ENCODE results near the gene CROCC2.

Gene CROCC2

DNA sequence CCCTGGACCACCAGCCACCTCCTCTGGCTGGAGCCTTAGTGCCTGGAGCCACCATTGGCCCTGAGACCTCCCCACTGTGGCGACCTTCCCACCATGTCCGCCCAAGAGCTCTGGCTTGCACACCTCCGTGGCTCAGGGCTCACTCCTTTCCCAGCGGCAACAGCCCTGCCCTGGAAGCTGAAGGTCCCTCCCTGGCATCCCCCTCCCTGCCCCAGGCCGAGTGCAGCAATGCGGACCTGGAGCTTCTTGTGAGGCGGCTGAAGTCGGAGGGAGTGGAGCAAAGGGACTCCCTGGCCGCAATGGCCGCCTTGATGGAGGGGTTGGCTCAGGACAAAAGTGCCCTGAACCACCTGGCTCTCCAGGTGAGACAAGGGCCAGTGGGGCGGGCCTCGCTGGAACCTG is 28.6 kb downstream of the CROCC2 start:
- no peak for DNase-seq (ENCODE audit: low read depth)
- no peak overlapping the region for H3K4me3 ChIP-seq (ENCODE audit: low read depth, low read length)
- in situ Hi-C loops (cut with HindIII; ENCODE audit: low sequenced_read_pairs): loop anchor here (25.0 kb wide), 1 partner anchor 153 kb away; no protein-coding TSS in a partner anchor
- TF ChIP-seq, protein P1, sequence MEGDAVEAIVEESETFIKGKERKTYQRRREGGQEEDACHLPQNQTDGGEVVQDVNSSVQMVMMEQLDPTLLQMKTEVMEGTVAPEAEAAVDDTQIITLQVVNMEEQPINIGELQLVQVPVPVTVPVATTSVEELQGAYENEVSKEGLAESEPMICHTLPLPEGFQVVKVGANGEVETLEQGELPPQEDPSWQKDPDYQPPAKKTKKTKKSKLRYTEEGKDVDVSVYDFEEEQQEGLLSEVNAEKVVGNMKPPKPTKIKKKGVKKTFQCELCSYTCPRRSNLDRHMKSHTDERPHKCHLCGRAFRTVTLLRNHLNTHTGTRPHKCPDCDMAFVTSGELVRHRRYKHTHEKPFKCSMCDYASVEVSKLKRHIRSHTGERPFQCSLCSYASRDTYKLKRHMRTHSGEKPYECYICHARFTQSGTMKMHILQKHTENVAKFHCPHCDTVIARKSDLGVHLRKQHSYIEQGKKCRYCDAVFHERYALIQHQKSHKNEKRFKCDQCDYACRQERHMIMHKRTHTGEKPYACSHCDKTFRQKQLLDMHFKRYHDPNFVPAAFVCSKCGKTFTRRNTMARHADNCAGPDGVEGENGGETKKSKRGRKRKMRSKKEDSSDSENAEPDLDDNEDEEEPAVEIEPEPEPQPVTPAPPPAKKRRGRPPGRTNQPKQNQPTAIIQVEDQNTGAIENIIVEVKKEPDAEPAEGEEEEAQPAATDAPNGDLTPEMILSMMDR (IDR thresholded peaks at IDR 0.05; ENCODE audit: low read depth, low read length, missing control alignments): no peak

DNA sequence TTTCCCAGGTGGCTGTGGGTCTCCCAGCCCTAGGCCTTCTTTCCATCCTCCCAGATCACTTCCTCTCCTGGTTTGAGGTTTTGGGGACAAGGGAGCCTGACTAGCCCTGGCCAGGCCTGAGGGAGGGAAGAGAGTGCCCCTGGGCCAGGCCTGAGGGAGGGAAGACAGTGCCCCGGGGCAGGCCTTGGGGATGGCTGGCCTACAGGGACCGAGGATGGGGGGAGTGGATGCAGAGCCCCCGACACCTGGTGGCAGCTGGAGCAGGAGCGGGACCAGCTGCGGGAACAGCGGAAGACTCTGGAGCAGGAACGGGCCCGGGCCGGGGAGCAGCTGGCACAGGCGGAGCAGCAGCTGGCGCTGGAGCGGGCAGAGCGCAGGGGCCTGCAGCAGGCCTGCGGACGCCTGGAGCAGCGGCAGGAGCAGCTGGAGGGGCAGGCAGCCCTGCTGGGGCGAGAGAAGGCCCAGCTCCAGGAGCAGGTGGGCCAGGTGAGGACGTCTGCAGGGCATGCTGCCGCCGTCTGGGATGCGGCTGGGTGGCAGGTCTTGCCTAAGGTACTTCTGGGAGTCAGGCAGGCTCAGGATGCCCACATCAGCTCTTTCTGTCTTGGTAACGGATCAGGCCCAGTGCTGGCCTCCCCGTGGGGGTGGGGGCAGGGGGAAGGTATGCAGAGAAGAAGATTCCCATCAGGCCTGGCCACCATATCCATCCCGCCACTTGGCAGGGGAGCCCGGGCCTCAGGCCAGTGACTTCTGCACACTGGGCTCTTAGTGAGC is 29.2 kb downstream of the CROCC2 start:
- no peak overlapping the region for H3K4me3 ChIP-seq (ENCODE audit: low read depth, low read length)
- DNase-seq (ENCODE audit: low read depth): no peak
- TF ChIP-seq, protein P1 (IDR thresholded peaks at IDR 0.05; ENCODE audit: low read depth, low read length, missing control alignments): no peak
- in situ Hi-C loops (cut with HindIII; ENCODE audit: low sequenced_read_pairs): loop anchor here (25.0 kb wide), 1 partner anchor 152 kb away; no protein-coding TSS in a partner anchor

DNA sequence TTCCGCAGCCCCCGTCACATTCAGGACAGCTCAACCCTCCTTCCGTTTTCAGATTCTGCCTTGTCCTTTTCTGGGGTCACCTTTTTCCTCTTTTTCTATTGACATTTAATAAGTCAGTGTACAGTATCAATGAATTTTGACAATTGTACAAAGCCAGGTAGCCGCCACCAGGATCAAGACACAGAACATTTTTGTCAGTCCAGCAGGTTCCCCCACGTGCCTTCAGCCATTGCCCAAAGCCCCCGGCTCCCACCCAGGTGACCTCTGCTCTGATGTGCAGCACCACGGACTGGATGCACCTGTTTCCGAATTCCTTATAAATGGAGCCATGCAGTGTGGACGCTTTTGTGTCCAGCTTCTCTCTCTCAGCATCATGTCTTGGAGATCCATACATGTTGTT is 30.0 kb downstream of the CROCC2 start:
- TF ChIP-seq, protein P1 (IDR thresholded peaks at IDR 0.05; ENCODE audit: low read depth, low read length, missing control alignments): no peak
- DNase-seq (ENCODE audit: low read depth): no peak
- in situ Hi-C loops (cut with HindIII; ENCODE audit: low sequenced_read_pairs): loop anchor here (25.0 kb wide), 1 partner anchor 151 kb away; no protein-coding TSS in a partner anchor
- no peak overlapping the region for H3K4me3 ChIP-seq (ENCODE audit: low read depth, low read length)

DNA sequence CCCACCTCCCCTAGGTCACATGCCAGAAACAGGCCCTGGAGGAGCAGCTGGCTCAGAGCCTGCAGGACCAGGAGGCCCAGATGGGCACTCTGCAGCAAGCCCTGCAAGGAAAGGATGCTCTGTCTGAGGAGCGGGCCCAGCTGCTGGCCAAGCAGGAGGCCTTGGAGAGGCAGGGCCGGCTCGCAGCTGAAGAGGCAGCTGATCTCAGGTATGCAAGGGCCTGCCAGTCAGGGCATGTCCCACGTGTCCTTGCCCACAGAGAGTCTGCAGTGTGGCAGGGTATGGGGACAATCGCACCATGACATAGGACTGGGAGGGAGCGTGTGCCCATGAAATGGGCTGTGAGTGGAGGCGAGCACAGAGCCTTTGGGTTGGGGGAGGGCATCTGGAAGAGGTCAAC is 39.9 kb downstream of the CROCC2 start:
- TF ChIP-seq, protein P1 (IDR thresholded peaks at IDR 0.05; ENCODE audit: low read depth, low read length, missing control alignments): no peak
- in situ Hi-C loops (cut with HindIII; ENCODE audit: low sequenced_read_pairs): loop anchor here (10.0 to 25.0 kb wide), 2 partner anchors 101 to 141 kb away; no protein-coding TSS in a partner anchor
- H3K4me3 ChIP-seq (ENCODE audit: low read depth, low read length): no peak overlapping the region
- no peak for DNase-seq (ENCODE audit: low read depth)

DNA sequence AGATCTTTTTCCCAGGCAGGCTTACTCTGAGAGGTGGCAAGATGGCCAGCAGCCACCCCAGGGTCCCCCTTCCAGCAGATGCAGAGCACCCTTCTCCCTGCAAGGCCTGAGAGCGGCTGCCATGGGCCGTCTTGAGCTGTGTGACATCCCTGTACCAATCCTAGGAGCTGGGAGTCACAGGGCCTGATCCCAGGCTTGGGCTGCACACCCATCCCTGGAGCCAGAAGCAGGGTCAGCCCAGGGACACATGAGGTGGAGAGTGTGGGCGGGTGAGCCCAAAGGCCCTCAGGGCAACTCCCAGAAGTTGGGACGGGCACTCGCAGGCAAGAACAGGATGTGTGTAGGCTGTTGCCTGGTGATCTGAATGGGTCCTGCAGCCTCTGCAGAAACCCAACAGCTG is 40.5 kb downstream of the CROCC2 start:
- TF ChIP-seq, protein P1 (IDR thresholded peaks at IDR 0.05; ENCODE audit: low read depth, low read length, missing control alignments): no peak
- H3K4me3 ChIP-seq (ENCODE audit: low read depth, low read length): no peak overlapping the region
- in situ Hi-C loops (cut with HindIII; ENCODE audit: low sequenced_read_pairs): loop anchor here (10.0 to 25.0 kb wide), 2 partner anchors 102 to 141 kb away; no protein-coding TSS in a partner anchor
- no peak for DNase-seq (ENCODE audit: low read depth)

DNA sequence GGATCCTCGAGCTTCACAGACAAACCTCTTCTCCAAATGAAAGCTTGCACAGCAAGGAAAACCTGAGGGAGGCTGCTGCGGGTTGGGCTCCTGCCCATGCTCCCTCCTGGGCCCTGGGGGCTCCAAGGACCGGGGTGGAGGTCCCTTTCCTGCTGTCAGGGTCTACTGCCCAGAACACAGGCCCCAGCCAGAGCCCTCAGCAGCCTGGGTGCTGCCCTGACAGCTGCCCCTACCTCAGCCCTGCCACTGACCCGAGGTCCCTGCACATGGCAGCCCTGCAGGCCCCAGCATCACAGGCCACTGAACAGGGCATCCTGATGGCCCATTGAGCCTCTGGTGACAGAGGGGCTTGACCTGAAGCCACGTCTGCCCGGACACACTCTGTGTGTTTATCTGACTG is 41.0 kb downstream of the CROCC2 start:
- TF ChIP-seq, protein P1 (IDR thresholded peaks at IDR 0.05; ENCODE audit: low read depth, low read length, missing control alignments): no peak
- H3K4me3 ChIP-seq (ENCODE audit: low read depth, low read length): no peak overlapping the region
- no peak for DNase-seq (ENCODE audit: low read depth)
- in situ Hi-C loops (cut with HindIII; ENCODE audit: low sequenced_read_pairs): loop anchor here (10.0 to 25.0 kb wide), 2 partner anchors 102 to 140 kb away; no protein-coding TSS in a partner anchor

All from astrocyte of the cerebellum (primary cell).